ENCODE data around the gene NSDHL. TPM values are rescaled to one million over a fixed set of nuclear protein-coding genes. Genes with fewer than 3 reads are reported as not detected.

NSDHL gene
- total RNA-seq, 1 donor from 2014 or later: 34.2 TPM

DNA sequence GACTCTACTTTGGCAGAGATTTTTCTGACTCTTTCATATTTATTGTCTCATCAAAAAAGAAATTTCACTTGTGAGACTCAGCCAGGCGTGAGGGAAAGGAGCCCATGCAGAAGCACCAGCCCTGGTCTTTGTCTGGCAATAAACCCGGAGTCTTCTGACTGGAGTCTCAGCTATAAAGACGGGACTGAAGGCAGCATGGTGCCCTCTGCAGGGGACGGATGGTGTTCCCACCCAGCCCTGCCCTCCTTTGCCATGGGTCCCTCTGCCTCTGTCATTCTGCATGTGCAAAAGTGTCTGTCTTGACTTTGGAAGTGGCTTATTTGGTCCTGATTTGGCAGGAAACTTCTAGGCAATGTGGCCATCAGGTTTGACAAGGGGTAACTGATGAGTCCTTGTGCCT is 81.2 kb downstream of the NSDHL start:
- H3K9me3 ChIP-seq (ENCODE audit: insufficient read depth, low read depth, low read length): no peaks in the 10 kb centered on the region
- H3K36me3 Mint-ChIP-seq (ENCODE audit: low read depth, unreplicated experiment): no peaks in the 10 kb centered on the region
- H3K4me3 Mint-ChIP-seq (ENCODE audit: unreplicated experiment): no peak overlapping the region
- FAIRE-seq: peak; percentile 17
- H3K4me1 ChIP-seq (ENCODE audit: insufficient read depth, low read length): peaks cover 15% of the 10 kb centered on the region
- no peak overlapping the region for H2AFZ ChIP-seq (ENCODE audit: low read depth, low read length)
- H3K4me1 Mint-ChIP-seq (ENCODE audit: low read depth, unreplicated experiment): peaks cover 4% of the 10 kb centered on the region
- no peaks in the 10 kb centered on the region for H3K36me3 ChIP-seq (ENCODE audit: insufficient read depth, low read length)
- TF ChIP-seq, protein P1, sequence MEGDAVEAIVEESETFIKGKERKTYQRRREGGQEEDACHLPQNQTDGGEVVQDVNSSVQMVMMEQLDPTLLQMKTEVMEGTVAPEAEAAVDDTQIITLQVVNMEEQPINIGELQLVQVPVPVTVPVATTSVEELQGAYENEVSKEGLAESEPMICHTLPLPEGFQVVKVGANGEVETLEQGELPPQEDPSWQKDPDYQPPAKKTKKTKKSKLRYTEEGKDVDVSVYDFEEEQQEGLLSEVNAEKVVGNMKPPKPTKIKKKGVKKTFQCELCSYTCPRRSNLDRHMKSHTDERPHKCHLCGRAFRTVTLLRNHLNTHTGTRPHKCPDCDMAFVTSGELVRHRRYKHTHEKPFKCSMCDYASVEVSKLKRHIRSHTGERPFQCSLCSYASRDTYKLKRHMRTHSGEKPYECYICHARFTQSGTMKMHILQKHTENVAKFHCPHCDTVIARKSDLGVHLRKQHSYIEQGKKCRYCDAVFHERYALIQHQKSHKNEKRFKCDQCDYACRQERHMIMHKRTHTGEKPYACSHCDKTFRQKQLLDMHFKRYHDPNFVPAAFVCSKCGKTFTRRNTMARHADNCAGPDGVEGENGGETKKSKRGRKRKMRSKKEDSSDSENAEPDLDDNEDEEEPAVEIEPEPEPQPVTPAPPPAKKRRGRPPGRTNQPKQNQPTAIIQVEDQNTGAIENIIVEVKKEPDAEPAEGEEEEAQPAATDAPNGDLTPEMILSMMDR (IDR thresholded peaks at IDR 0.05; ENCODE audit: insufficient read depth, low read depth, low read length): no peak
- TF ChIP-seq EZH2 (IDR thresholded peaks at IDR 0.05; ENCODE audit: insufficient read depth, low read length): no peak
- H3K27ac ChIP-seq (ENCODE audit: low read depth, low read length): no peak overlapping the region
- H3K27ac Mint-ChIP-seq (ENCODE audit: unreplicated experiment): peak overlapping the region; percentile 12
- no peaks in the 10 kb centered on the region for H3K79me2 ChIP-seq (ENCODE audit: insufficient read depth, low read length)
- H3K27me3 ChIP-seq (ENCODE audit: insufficient read depth, low read length): no peaks in the 10 kb centered on the region
- H3K4me2 ChIP-seq (ENCODE audit: low read length): no peak overlapping the region
- H3K4me3 ChIP-seq (ENCODE audit: insufficient read depth, low read depth, low read length): no peak overlapping the region
- DNase-seq (ENCODE audit: low read depth): no peak
- no peaks in the 10 kb centered on the region for H3K9me3 Mint-ChIP-seq (ENCODE audit: unreplicated experiment)
- no peak overlapping the region for H3K9ac ChIP-seq (ENCODE audit: low read length)
- H3K27me3 Mint-ChIP-seq (ENCODE audit: low read depth, unreplicated experiment): no peaks in the 10 kb centered on the region
- H4K20me1 ChIP-seq (ENCODE audit: insufficient read depth, low read length): no peaks in the 10 kb centered on the region

DNA sequence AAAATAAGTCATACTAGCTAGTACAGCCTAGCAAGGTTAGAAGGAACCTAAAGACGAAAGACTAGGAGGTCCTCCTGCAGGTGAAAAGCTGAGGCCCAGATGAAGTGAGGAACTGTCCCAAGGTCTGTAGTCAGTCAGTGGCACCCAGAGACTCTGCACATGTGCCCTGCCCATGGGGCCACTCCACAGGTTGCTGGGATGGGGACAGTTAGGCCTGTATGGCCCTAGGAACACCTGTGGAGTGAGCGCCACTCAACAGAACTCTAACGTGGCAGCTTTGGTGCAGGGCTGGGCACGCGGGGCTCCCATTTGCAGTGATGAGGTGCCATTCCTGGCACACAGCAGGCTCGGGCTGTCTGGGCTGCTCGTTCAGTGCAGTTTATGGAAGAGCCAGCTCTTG is 81.8 kb downstream of the NSDHL start:
- DNase-seq (ENCODE audit: low read depth): no peak
- no peak overlapping the region for H3K4me2 ChIP-seq (ENCODE audit: low read length)
- H3K27me3 ChIP-seq (ENCODE audit: insufficient read depth, low read length): no peaks in the 10 kb centered on the region
- H3K9ac ChIP-seq (ENCODE audit: low read length): no peak overlapping the region
- no peaks in the 10 kb centered on the region for H3K79me2 ChIP-seq (ENCODE audit: insufficient read depth, low read length)
- Mint-ChIP-seq H3K9me3 (ENCODE audit: unreplicated experiment) (no peaks in the 10 kb centered on the region), H3K27ac (ENCODE audit: unreplicated experiment) (no peak overlapping the region), H3K4me1 (ENCODE audit: low read depth, unreplicated experiment) (no peaks in the 10 kb centered on the region), H3K4me3 (ENCODE audit: unreplicated experiment) (no peak overlapping the region), H3K36me3 (ENCODE audit: low read depth, unreplicated experiment) (no peaks in the 10 kb centered on the region), H3K27me3 (ENCODE audit: low read depth, unreplicated experiment) (no peaks in the 10 kb centered on the region)
- H3K4me3 ChIP-seq (ENCODE audit: insufficient read depth, low read depth, low read length): no peak overlapping the region
- no peaks in the 10 kb centered on the region for H3K9me3 ChIP-seq (ENCODE audit: insufficient read depth, low read depth, low read length)
- no peak overlapping the region for H3K27ac ChIP-seq (ENCODE audit: low read depth, low read length)
- H3K4me1 ChIP-seq (ENCODE audit: insufficient read depth, low read length): peaks cover 11% of the 10 kb centered on the region
- H2AFZ ChIP-seq (ENCODE audit: low read depth, low read length): no peak overlapping the region
- FAIRE-seq: no peak
- H4K20me1 ChIP-seq (ENCODE audit: insufficient read depth, low read length): no peaks in the 10 kb centered on the region
- TF ChIP-seq, protein P1 (IDR thresholded peaks at IDR 0.05; ENCODE audit: insufficient read depth, low read depth, low read length): no peak
- no peak for TF ChIP-seq EZH2 (IDR thresholded peaks at IDR 0.05; ENCODE audit: insufficient read depth, low read length)
- no peaks in the 10 kb centered on the region for H3K36me3 ChIP-seq (ENCODE audit: insufficient read depth, low read length)

DNA sequence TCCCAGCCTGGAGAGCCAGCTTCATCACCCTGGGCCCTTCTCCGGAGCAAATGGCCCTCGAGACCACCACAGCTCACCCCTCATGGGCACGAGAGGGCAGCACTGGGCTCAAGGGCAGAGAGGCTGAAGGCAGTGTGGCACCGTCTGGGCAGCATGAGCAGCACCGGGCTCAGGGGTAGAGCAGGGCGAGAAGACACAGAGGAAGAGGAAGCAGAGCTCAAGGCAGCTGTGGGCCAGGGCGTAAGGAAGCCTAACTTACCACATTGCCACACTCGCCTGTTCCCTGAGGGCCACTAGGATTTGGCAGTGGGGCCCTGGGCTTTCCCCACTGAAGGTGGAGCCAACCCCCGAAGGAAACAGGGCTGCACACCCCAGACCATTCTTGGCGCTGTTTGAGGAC is 82.5 kb downstream of the NSDHL start:
- no peaks in the 10 kb centered on the region for H3K27me3 ChIP-seq (ENCODE audit: insufficient read depth, low read length)
- no peaks in the 10 kb centered on the region for H3K36me3 ChIP-seq (ENCODE audit: insufficient read depth, low read length)
- no peak for DNase-seq (ENCODE audit: low read depth)
- no peak overlapping the region for H3K9ac ChIP-seq (ENCODE audit: low read length)
- no peak for FAIRE-seq
- H3K4me3 Mint-ChIP-seq (ENCODE audit: unreplicated experiment): no peak overlapping the region
- no peak overlapping the region for H3K27ac Mint-ChIP-seq (ENCODE audit: unreplicated experiment)
- H4K20me1 ChIP-seq (ENCODE audit: insufficient read depth, low read length): no peaks in the 10 kb centered on the region
- H3K9me3 Mint-ChIP-seq (ENCODE audit: unreplicated experiment): no peaks in the 10 kb centered on the region
- no peak for TF ChIP-seq EZH2 (IDR thresholded peaks at IDR 0.05; ENCODE audit: insufficient read depth, low read length)
- TF ChIP-seq, protein P1 (IDR thresholded peaks at IDR 0.05; ENCODE audit: insufficient read depth, low read depth, low read length): no peak
- H3K4me3 ChIP-seq (ENCODE audit: insufficient read depth, low read depth, low read length): no peak overlapping the region
- no peaks in the 10 kb centered on the region for H3K9me3 ChIP-seq (ENCODE audit: insufficient read depth, low read depth, low read length)
- H3K79me2 ChIP-seq (ENCODE audit: insufficient read depth, low read length): no peaks in the 10 kb centered on the region
- no peak overlapping the region for H3K4me2 ChIP-seq (ENCODE audit: low read length)
- no peaks in the 10 kb centered on the region for H3K4me1 Mint-ChIP-seq (ENCODE audit: low read depth, unreplicated experiment)
- H3K4me1 ChIP-seq (ENCODE audit: insufficient read depth, low read length): peaks cover 10% of the 10 kb centered on the region
- no peaks in the 10 kb centered on the region for H3K27me3 Mint-ChIP-seq (ENCODE audit: low read depth, unreplicated experiment)
- no peaks in the 10 kb centered on the region for H3K36me3 Mint-ChIP-seq (ENCODE audit: low read depth, unreplicated experiment)
- H3K27ac ChIP-seq (ENCODE audit: low read depth, low read length): no peak overlapping the region
- no peak overlapping the region for H2AFZ ChIP-seq (ENCODE audit: low read depth, low read length)

Measured in astrocyte (in vitro differentiated cells and primary cell).